AG09319 (cell line): ENCODE data around the gene PTH1R.

Experiments
- DNase-seq: peaks from one replicate; pipeline ENCODE4 v3.0.0-alpha.2; 2010; ENCODE audit warnings: low read depth; ENCODE audit errors: extremely low read depth
- CTCF ChIP-seq: IDR thresholded peaks from 2 replicates; pipeline ENCODE4 v1.5.1; 2011; ENCODE audit warnings: low read depth, mild to moderate bottlenecking, inconsistent platforms, low read length, moderate library complexity

PTH1R gene

DNA sequence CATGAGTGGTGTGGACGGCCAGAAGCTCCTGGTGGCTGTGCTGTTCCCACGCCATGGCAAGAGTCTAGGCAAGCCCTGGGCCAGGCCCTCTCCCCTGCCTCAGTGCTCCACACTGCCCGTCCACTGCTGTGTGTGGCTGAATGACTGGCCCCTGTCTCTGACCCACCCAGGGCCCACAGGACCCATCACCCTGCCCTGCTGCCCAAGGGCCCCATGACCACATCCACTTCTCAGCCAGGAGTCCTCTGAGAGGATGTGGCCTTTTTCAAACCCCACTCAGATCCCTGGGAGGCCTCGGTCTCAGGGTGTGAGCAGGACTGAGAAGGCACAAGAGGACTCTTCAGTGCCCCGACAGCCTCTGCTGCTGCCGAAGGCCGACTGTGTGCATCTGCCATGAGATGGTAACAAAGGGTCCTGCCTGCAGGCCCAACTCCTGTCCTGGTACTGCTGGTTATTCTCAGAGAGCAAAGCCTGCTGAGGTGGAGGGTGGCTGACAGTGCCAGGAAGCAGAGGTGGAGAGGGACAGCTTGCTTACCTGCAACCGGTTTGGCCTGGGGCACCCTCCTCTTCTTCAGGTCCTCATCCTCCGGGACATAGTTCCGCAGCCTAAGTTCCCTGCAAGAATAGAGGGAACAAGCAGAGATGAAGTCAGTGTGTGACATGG lies 47.5 kb downstream of the PTH1R start:
- TF ChIP-seq CTCF: no peak
- no peak for DNase-seq

GRCh38 chr3:46925585-46925934 lies 48.0 kb downstream of the PTH1R start:
- no peak for TF ChIP-seq CTCF
- DNase-seq: no peak

GRCh38 chr3:46926039-46926438 lies 48.5 kb downstream of the PTH1R start:
- no peak for DNase-seq

DNA sequence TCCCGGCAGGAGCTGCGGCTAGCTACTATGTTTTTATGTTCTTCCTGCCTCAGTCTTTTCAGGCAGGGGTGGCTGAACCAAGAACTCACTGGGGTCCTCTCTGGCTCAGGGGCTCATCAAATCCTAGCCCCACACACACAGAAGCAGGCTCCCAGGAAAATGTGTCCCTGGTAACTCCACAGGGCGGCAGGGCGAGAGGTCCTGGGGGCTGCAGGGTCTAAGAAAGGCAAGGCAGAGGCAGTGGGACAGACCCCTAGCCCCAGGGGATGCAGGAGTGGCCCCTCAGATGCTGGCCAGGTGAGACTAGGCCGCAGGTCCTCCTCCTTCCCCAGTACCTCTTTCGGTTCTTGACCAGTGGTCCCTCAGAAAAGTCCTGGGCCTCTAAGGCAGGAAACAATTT lies 48.9 kb downstream of the PTH1R start:
- DNase-seq: no peak
- TF ChIP-seq CTCF: no peak

More at GRCh38 chr3:46926039-46926438, 48.5 kb downstream of the PTH1R start:
- no peak for TF ChIP-seq CTCF

DNA sequence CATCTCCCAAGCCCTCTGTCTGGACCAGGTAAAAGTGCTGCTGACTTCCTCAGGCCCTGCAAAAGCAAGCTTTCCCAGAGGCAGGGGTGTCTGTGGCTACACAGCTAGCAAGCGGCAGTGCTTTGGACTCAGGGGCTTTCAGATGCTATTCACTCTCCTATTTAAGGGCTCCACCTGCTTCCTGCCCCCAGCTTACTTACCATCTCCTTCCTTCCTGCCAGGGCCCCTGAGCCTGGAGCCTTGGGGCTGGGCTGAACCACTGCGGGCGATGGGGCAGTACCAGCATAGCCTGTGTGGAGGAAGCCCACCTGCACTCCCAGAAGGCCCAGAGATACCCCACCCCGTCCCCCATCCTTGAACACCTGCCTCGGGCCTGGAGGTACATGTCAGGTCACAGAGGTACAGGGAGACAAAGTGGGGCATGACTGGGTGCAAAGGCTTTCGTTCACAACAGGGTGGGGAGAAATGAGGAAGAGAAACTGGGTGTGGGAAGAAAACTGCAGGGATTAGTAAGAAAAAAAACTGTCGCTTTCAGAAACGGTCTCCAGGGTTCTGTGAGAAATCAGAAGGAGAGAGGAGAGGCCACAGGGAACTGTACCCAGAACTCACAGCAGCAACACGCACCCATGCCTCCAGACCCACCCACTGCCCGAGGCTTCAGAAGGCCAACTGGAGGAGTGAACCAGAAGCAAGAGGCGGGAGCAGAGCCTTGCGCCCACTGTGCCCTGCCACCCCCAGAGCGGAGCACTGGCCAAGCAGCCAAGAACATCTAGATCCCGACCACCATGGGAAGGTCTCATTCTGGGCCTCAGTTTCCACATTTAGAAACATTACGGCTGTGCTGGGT lies 49.6 kb downstream of the PTH1R start:
- no peak for TF ChIP-seq CTCF
- no peak for DNase-seq

DNA sequence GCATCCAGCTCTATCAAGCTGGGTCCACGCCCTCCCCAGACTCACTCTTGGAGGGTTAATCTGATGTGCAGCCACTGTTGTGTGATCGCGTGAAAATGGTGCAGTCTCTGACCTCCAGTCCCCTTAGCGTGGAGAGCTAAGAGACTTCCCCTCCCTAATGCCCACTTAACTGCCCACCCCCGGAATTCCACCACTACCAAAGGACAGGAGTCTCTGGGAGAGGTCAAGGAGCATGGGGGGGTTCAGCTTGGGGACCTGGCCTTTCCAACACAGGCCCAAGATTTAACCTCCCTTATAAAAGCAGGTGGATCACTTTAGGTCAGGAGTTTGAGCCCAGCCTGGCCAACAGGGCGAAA lies 50.2 kb downstream of the PTH1R start:
- DNase-seq: no peak
- no peak for TF ChIP-seq CTCF

DNA sequence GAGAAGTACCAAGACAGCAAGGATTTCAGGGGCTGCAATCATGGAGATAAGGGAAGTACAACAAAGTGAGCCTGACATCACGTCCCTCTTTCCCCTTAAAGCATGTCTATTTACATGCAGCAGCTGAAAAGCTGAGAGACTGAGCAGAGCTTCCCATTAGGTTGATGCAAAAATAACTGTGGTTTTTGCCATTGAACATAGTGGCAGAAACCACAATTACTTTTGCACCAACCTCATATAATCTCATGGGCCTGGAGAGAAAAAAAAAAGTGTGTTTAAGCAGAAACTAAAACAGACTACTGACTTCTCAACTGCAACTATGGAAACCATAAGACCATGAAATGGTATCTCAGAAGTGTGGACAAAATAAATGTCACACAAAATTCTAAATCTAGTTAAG lies 50.8 kb downstream of the PTH1R start:
- no peak for TF ChIP-seq CTCF
- no peak for DNase-seq
